H1 (cell line): ENCODE measurements around the gene SOX8. TPM values are rescaled to one million over a fixed set of nuclear protein-coding genes. Genes with fewer than 3 reads are reported as not detected.

Source experiments
- CTCF ChIA-PET: fragments of 300-600 bp; sonication (Branson Sonifier 250); formaldehyde crosslinking; loops from one replicate; lab custom pipeline; 2021; ENCODE audit not compliant: partially characterized antibody; lab: Charles Lee
- POLR2A ChIA-PET: fragments of 300-600 bp; sonication (Branson Sonifier 250); formaldehyde crosslinking; loops from one replicate; lab custom pipeline; 2021; ENCODE audit warnings: inconsistent platforms; ENCODE audit not compliant: partially characterized antibody; lab: Charles Lee
- DNase-seq, 2 experiments: peaks; one replicate each; pipeline versions ENCODE4 v3.0.0 to v3.0.0-alpha.2; 2010 to 2022; ENCODE audit warnings: low spot score in 2 of 2, low read depth in 1 of 2, mixed read lengths in 1 of 2
- FAIRE-seq: peaks from 2 replicates; lab custom pipeline; 2011; peaks lifted over from hg19 to GRCh38; lab: Jason Lieb, UNC
- H2AFZ ChIP-seq: 2 replicates; pipeline ENCODE4 v1.8.1; 2012; ENCODE audit warnings: low read length, inconsistent platforms
- H2AK5ac ChIP-seq: 2 replicates; pipeline ENCODE4 v1.6.1; 2013; ENCODE audit warnings: low read depth, low read length
- H2BK120ac ChIP-seq: replicated peaks from 2 replicates; pipeline ENCODE3; 2013; ENCODE audit warnings: low read depth, low read length, inconsistent platforms
- H2BK12ac ChIP-seq: 2 replicates; pipeline ENCODE4 v1.6.1; 2013; ENCODE audit warnings: low read depth, low read length
- H2BK15ac ChIP-seq: 2 replicates; pipeline ENCODE4 v1.6.1; 2013; ENCODE audit warnings: low read length
- H2BK20ac ChIP-seq: 2 replicates; pipeline ENCODE4 v1.6.1; 2013; ENCODE audit warnings: low read length
- H2BK5ac ChIP-seq: 2 replicates; pipeline ENCODE4 v1.6.1; 2013; ENCODE audit warnings: low read depth, low read length
- H3K14ac ChIP-seq: 2 replicates; pipeline ENCODE4 v1.6.1; 2013; ENCODE audit warnings: inconsistent platforms; ENCODE audit not compliant: insufficient read length
- H3K18ac ChIP-seq: 2 replicates; pipeline ENCODE4 v1.6.1; 2013; ENCODE audit warnings: low read length; ENCODE audit errors: extremely low read depth
- H3K23ac ChIP-seq: 2 replicates; pipeline ENCODE4 v1.6.1; 2013; ENCODE audit warnings: inconsistent platforms; ENCODE audit not compliant: insufficient read length
- H3K23me2 ChIP-seq: 2 replicates; pipeline ENCODE4 v1.6.1; 2013; ENCODE audit warnings: low read depth, low read length
- H3K27ac ChIP-seq: 2 replicates; pipeline ENCODE4 v1.6.1; 2011; ENCODE audit warnings: low read depth, low read length, inconsistent platforms
- H3K27me3 ChIP-seq, 4 experiments: replicated peaks in 1 of 4; 1 replicate in 1 of 4; 2 replicates in 3 of 4; pipeline versions ENCODE4 v1.6.1 to v1.8.1; 2011 to 2013; ENCODE audit warnings: low read length in 3 of 4, mild to moderate bottlenecking in 3 of 4, inconsistent platforms in 2 of 4, mixed read lengths in 2 of 4, moderate library complexity in 1 of 4; ENCODE audit not compliant: control insufficient read depth in 3 of 4, insufficient read depth in 3 of 4; ENCODE audit errors: extremely low read depth in 1 of 4
- H3K36me3 ChIP-seq, 4 experiments: 2 replicates each; pipeline versions ENCODE4 v1.6.1 to v1.8.1; 2011 to 2013; ENCODE audit warnings: mild to moderate bottlenecking in 4 of 4, low read length in 3 of 4, moderate library complexity in 2 of 4, control low read depth in 1 of 4, inconsistent platforms in 1 of 4; ENCODE audit not compliant: insufficient read depth in 4 of 4, control insufficient read depth in 2 of 4
- H3K4ac ChIP-seq: replicated peaks from 2 replicates; pipeline ENCODE3; 2013; ENCODE audit warnings: low read length, low read depth, mixed read lengths, inconsistent platforms; ENCODE audit not compliant: insufficient read length
- H3K4me1 ChIP-seq, 4 experiments: replicated peaks in 1 of 4; 1 replicate in 1 of 4; 2 replicates in 3 of 4; pipeline versions ENCODE4 v1.6.1 to v1.8.1; 2011 to 2013; ENCODE audit warnings: low read length in 3 of 4, inconsistent platforms in 2 of 4, mixed read lengths in 1 of 4; ENCODE audit not compliant: insufficient read depth in 4 of 4, control insufficient read depth in 3 of 4
- H3K4me2 ChIP-seq, 2 experiments: 2 replicates each; pipeline versions ENCODE4 v1.6.1 to v1.8.1; 2011 to 2013; ENCODE audit warnings: low read depth in 2 of 2, low read length in 2 of 2, control low read depth in 1 of 2, inconsistent platforms in 1 of 2, mild to moderate bottlenecking in 1 of 2; ENCODE audit not compliant: insufficient read depth in 1 of 2
- H3K4me3 ChIP-seq, 4 experiments: fragments of 200-600, 300-600 bp in 1 of 4; sonication (generic), shearing (Covaris generic), sonication (Bioruptor Twin) in 1 of 4; 2 replicates each; pipeline versions ENCODE4 v1.5.1 to v1.8.1; 2011 to 2016; ENCODE audit warnings: low read length in 4 of 4, low read depth in 3 of 4, control low read depth in 2 of 4, inconsistent platforms in 2 of 4, mild to moderate bottlenecking in 2 of 4, mixed read lengths in 1 of 4, moderate library complexity in 1 of 4; ENCODE audit not compliant: insufficient read depth in 2 of 4; ENCODE audit errors: extremely low read depth in 1 of 4
- H3K56ac ChIP-seq: replicated peaks from 2 replicates; pipeline ENCODE3; 2013; ENCODE audit warnings: low read depth, mild to moderate bottlenecking, mixed read lengths, low read length, inconsistent platforms; ENCODE audit not compliant: insufficient read length
- H3K79me1 ChIP-seq: 2 replicates; pipeline ENCODE4 v1.6.1; 2013; ENCODE audit warnings: low read depth, low read length, control low read depth
- H3K79me2 ChIP-seq, 2 experiments: 2 replicates each; pipeline versions ENCODE4 v1.6.1 to v1.8.1; 2012 to 2013; ENCODE audit warnings: low read length in 2 of 2, mild to moderate bottlenecking in 2 of 2, inconsistent platforms in 1 of 2; ENCODE audit not compliant: insufficient read depth in 2 of 2, control insufficient read depth in 1 of 2
- H3K9ac ChIP-seq, 4 experiments: replicated peaks in 1 of 4; 1 replicate in 1 of 4; 2 replicates in 3 of 4; pipeline versions ENCODE4 v1.6.1 to v1.8.1; 2011 to 2013; ENCODE audit warnings: low read depth in 3 of 4, low read length in 3 of 4, control low read depth in 2 of 4, mild to moderate bottlenecking in 2 of 4, moderate library complexity in 2 of 4, inconsistent platforms in 1 of 4; ENCODE audit errors: extremely low read depth in 1 of 4
- H3K9me3 ChIP-seq, 2 experiments: 2 replicates each; pipeline versions ENCODE4 v1.6.1 to v1.8.1; 2012 to 2013; ENCODE audit warnings: mild to moderate bottlenecking in 2 of 2, moderate library complexity in 2 of 2, control low read depth in 1 of 2, inconsistent platforms in 1 of 2, low read depth in 1 of 2, low read length in 1 of 2, mixed read lengths in 1 of 2; ENCODE audit not compliant: insufficient read depth in 2 of 2
- H4K20me1 ChIP-seq, 2 experiments: replicated peaks in 1 of 2; 2 replicates each; pipeline versions ENCODE3 to v1.8.1; 2011 to 2013; ENCODE audit warnings: inconsistent platforms in 2 of 2, low read length in 2 of 2, mild to moderate bottlenecking in 1 of 2; ENCODE audit not compliant: insufficient read depth in 2 of 2, control insufficient read depth in 1 of 2
- H4K5ac ChIP-seq: 2 replicates; pipeline ENCODE4 v1.6.1; 2013; ENCODE audit warnings: low read length, low read depth, mixed read lengths, inconsistent platforms; ENCODE audit not compliant: insufficient read length
- H4K8ac ChIP-seq: 2 replicates; pipeline ENCODE4 v1.8.0; 2013; ENCODE audit warnings: mild to moderate bottlenecking, moderate library complexity, low read length, inconsistent platforms; ENCODE audit not compliant: insufficient read depth; ENCODE audit errors: extremely low read depth
- H4K91ac ChIP-seq: replicated peaks from 2 replicates; pipeline ENCODE3; 2013; ENCODE audit warnings: low read length, mixed read lengths, inconsistent platforms; ENCODE audit not compliant: insufficient read length
- FOSL1 ChIP-seq: IDR thresholded peaks from 2 replicates; pipeline ENCODE4 v1.6.1; 2011; ENCODE audit warnings: mild to moderate bottlenecking, low read depth, low read length, moderate library complexity; ENCODE audit not compliant: insufficient read depth
- NRF1 ChIP-seq: IDR thresholded peaks from 2 replicates; pipeline ENCODE4 v1.6.1; 2011; ENCODE audit warnings: mild to moderate bottlenecking, low read depth, low read length, improper control_type of control experiment
- RBBP5 ChIP-seq: IDR thresholded peaks from 2 replicates; pipeline ENCODE4 v1.7.1; 2012; ENCODE audit warnings: low read depth, mild to moderate bottlenecking, inconsistent platforms, low read length, moderate library complexity, borderline replicate concordance
- WGBS, 2 experiments: shearing (Covaris generic) in 1 of 2; methylation state at CpG; one replicate each; pipeline versions ENCODE4 v1.1.6 to v1.1.7; 2013 to 2015; ENCODE audit warnings: low lambda C conversion rate in 2 of 2, mixed read lengths in 2 of 2, inconsistent platforms in 1 of 2, low coverage in 1 of 2, missing lambda C conversion rate in 1 of 2; ENCODE audit not compliant: insufficient replicate concordance in 2 of 2, insufficient coverage in 1 of 2, insufficient read length in 1 of 2; ENCODE audit errors: extremely low coverage in 1 of 2, missing lambda C conversion rate in 1 of 2; 5-methylcytosine and 5-hydroxymethylcytosine counted together
- polyA plus RNA-seq, 7 experiments: library from polyadenylated mRNA; depleted of rRNA in 3 of 7; stranded (reverse) in 5 of 7; unstranded in 2 of 7; fragments of >200 nt in 5 of 7; fragments of 200-250 nt in 2 of 7; gene quantifications; 1 replicate in 5 of 7; 2 replicates in 1 of 7; 4 replicates in 1 of 7; pipeline versions ENCODE4 v1.2.1 to v1.2.3, GENCODE V29; 2011 to 2013; ENCODE audit warnings: missing spikeins in 2 of 7, mixed read lengths in 2 of 7
- total RNA-seq: library from RNA; stranded (reverse); fragmentation: NEBNext Ultra II Directional; extraction: Animal tissue kit (Norgen Biotek cat#: 25700); gene quantifications from 2 replicates; pipeline ENCODE4 v1.2.1, GENCODE V29; 2021

The SOX8 gene
- total and polyA plus RNA-seq, 2 of the 8 experiments (the other 6 are each of a cell fraction or from before 2014, with no cell fraction given), result 2.2 to 5.7 TPM

- Histone ChIP-seq H3K79me1 (no peaks in the 10 kb centered on the region), H3K4me1 (no peaks in the 10 kb centered on the region; a peak in 1 of 7 replicates), H4K5ac (no peak overlapping the region), H3K9me3 (peaks cover 4 to 8% of the 10 kb centered on the region in 2 experiments; a peak in 3 of 4 replicates), H3K4me2 (no peak overlapping the region), H3K79me2 (no peaks in the 10 kb centered on the region), H4K20me1 (peaks cover 0 to 5% of the 10 kb centered on the region in 2 experiments), H2BK15ac (no peak overlapping the region), H3K56ac (no peak overlapping the region), H2AFZ (no peak overlapping the region), H2BK12ac (no peak overlapping the region), H3K36me3 (no peaks in the 10 kb centered on the region), H3K27ac (no peak overlapping the region), H3K4me3 (no peak overlapping the region), H4K91ac (no peak overlapping the region), H3K23ac (no peak overlapping the region), H3K27me3 (no peaks in the 10 kb centered on the region), H2BK5ac (no peak overlapping the region), H4K8ac (no peak overlapping the region), H2BK20ac (no peak overlapping the region), H3K14ac (no peak overlapping the region), H3K4ac (no peak overlapping the region), H2BK120ac (no peak overlapping the region), H3K9ac (no peak overlapping the region), H3K23me2 (peaks cover 8% of the 10 kb centered on the region; the same call in 1 of the 2 replicates), H3K18ac (no peak overlapping the region), H2AK5ac (no peak overlapping the region)
- TF ChIP-seq FOSL1 (no peak), RBBP5 (no peak), NRF1 (no peak)
- FAIRE-seq, result no peak
- POLR2A ChIA-PET, result no interaction called here
- 92% methylated on average over 15 of the region's 15 CpGs; no CpG with 5 or more reads in 1 of the 2 experiments for WGBS, 2 experiments
- CTCF ChIA-PET, result interaction anchor here (1.1 to 1.3 kb wide), 2 partner anchors 29 to 241 kb away, joined by 3 read pairs; no protein-coding TSS in a partner anchor
- DNase-seq, result no peak
Observed at GRCh38 chr16:1028056-1028455, 46.5 kb downstream of the SOX8 start.
